ENCODE data around the gene VWF. TPM values are rescaled to one million over a fixed set of nuclear protein-coding genes. Genes with fewer than 3 reads are reported as not detected.

The VWF gene
- total and polyA plus RNA-seq, 10 of the 15 experiments (the other 5 are each of a cell fraction or from before 2014, with no cell fraction given) = 0.08 to 0.23 TPM; not detected in 8

DNA sequence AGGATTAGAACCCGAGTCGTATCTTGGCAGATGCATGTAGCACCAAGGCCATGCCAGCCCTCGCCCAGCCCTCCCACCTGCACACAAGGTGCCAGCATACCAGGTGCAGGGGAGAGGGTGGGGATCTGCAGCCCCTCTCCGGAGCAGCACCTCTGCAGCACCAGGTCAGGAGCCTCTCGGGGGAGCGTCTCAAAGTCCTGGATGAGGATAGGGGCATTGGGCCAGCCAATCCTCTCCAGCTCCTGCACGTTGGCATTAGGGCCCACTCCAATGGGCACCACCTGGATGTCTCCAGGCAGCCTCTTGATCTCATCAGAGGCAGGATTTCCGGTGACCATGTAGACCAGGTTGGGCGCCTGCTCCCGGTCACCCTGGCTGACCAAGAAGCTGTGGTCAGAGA lies 106.2 kb downstream of the VWF start (continued):
- TF ChIP-seq EZH2 (IDR thresholded peaks at IDR 0.05; ENCODE audit: borderline replicate concordance, control insufficient read depth, low read depth, low read length) (no peak), JUND (IDR thresholded peaks at IDR 0.05; ENCODE audit: low read depth, low read length) (no peak)

DNA sequence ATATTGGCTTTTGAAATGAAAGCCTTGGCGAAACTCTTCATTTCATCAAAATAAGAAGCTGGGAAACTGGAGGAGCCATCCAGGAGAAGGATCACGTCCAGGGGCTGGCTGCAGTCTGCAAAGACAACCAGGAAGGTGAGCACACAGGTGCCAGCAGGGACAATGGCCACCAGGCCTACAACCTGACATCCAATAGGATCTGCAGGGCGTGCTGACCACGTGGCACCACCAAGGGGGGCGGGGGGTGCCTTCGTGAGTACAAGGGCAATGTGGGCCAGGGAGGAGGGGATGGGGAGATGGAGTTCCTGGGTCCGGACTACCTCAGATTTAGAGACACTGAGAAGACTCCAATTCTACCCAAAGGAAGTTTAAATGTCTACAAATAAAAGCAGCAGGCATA lies 107.7 kb downstream of the VWF start:
- POLR2A ChIA-PET = no interaction called here
- H3K27ac ChIP-seq (ENCODE audit: control insufficient read depth, insufficient read depth) = no peak overlapping the region
- no TSS peak for BruUV-seq (replicated peaks)
- H3K79me2 ChIP-seq (ENCODE audit: control insufficient read depth, insufficient read depth, low read length) = no peaks in the 10 kb centered on the region
- ATAC-seq = no peak
- no peaks in the 10 kb centered on the region for H3K4me1 ChIP-seq (ENCODE audit: control insufficient read depth, insufficient read depth, low read length)
- in situ Hi-C loops (cut with MboI) = no loop called here
- no peaks in the 10 kb centered on the region for H4K20me1 ChIP-seq (ENCODE audit: control insufficient read depth, insufficient read depth)
- no peak overlapping the region for H2AFZ ChIP-seq (ENCODE audit: control insufficient read depth, low read depth, low read length)
- no peak overlapping the region for H3K9ac ChIP-seq (ENCODE audit: control insufficient read depth, insufficient read depth, low read length)
- WGBS (ENCODE audit: insufficient coverage, insufficient replicate concordance, low lambda C conversion rate, missing lambda C conversion rate) = 11% methylated on average over 7 of the region's 7 CpGs
- H3K27me3 ChIP-seq (replicated peaks in 1 of 2; ENCODE audit: control insufficient read depth in 2 of 2, insufficient read depth in 2 of 2, low read length in 1 of 2) = no peaks in the 10 kb centered on the region; a peak in 1 of 4 replicates
- FAIRE-seq = no peak
- intact Hi-C loops (cut with micrococcal nuclease; ENCODE audit: unreplicated experiment) = no loop called here
- no peaks in the 10 kb centered on the region for H3K9me3 ChIP-seq (replicated peaks; ENCODE audit: control insufficient read depth, insufficient read depth, low read length)
- no peak overlapping the region for H3K4me2 ChIP-seq (ENCODE audit: control insufficient read depth, insufficient read depth)
- no peak for DNase-seq (ENCODE audit: low read depth, low spot score)
- CTCF ChIA-PET = no interaction called here
- no peak overlapping the region for H3K4me3 ChIP-seq
- RAD21 ChIA-PET (ENCODE audit: unreplicated experiment) = no interaction called here
- TF ChIP-seq HCFC1 (IDR thresholded peaks at IDR 0.05; ENCODE audit: low read length) (no peak), FOS (IDR thresholded peaks at IDR 0.05; ENCODE audit: borderline replicate concordance, extremely low read depth, insufficient read length) (no peak), ZNF24 (IDR thresholded peaks at IDR 0.05) (no peak), POLR2A (IDR thresholded peaks at IDR 0.05; ENCODE audit: low read depth, low read length) (no peak), MTA2 (IDR thresholded peaks at IDR 0.05; ENCODE audit: low read depth) (no peak), DPF2 (IDR thresholded peaks at IDR 0.05) (no peak), SIN3A (IDR thresholded peaks at IDR 0.05; ENCODE audit: low read depth, low read length) (no peak), CHD1 (IDR thresholded peaks at IDR 0.05; ENCODE audit: low read depth, low read length) (no peak), EP300 (IDR thresholded peaks at IDR 0.05; ENCODE audit: borderline replicate concordance in 1 of 2, control insufficient read depth in 1 of 2, low read depth in 2 of 2, low read length in 2 of 2) (no peak), NR2F1 (conservative IDR thresholded peaks at IDR 0.05) (no peak), ZNF622 (IDR thresholded peaks at IDR 0.05) (no peak), RELB (IDR thresholded peaks at IDR 0.05; ENCODE audit: low read depth) (no peak), BCLAF1 (IDR thresholded peaks at IDR 0.05) (no peak), MYB (IDR thresholded peaks at IDR 0.05; ENCODE audit: borderline replicate concordance, low read depth, low read length) (no peak)
- TF ChIP-seq, protein P1, sequence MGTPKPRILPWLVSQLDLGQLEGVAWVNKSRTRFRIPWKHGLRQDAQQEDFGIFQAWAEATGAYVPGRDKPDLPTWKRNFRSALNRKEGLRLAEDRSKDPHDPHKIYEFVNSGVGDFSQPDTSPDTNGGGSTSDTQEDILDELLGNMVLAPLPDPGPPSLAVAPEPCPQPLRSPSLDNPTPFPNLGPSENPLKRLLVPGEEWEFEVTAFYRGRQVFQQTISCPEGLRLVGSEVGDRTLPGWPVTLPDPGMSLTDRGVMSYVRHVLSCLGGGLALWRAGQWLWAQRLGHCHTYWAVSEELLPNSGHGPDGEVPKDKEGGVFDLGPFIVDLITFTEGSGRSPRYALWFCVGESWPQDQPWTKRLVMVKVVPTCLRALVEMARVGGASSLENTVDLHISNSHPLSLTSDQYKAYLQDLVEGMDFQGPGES (IDR thresholded peaks at IDR 0.05) = no peak
- SMC1A ChIA-PET (ENCODE audit: uncharacterized antibody, unreplicated experiment) = no interaction called here
- no peaks in the 10 kb centered on the region for H3K36me3 ChIP-seq (ENCODE audit: control insufficient read depth in 2 of 2, insufficient read depth in 2 of 2, low read length in 1 of 2)
